ENCODE measurements around the gene MRPL40. TPM values are rescaled to one million over a fixed set of nuclear protein-coding genes. Genes with fewer than 3 reads are reported as not detected.

The MRPL40 gene
- total and polyA plus RNA-seq, 9 donors: 21.1 to 46.9 (median 28.8) TPM

- peak; percentile 93 to 95 (median 94) for DNase-seq
- H3K27me3 ChIP-seq: no peaks in the 10 kb centered on the region
- H3K27ac ChIP-seq: peak within 1 kb of the TSS; percentile 79 to 93
- intact Hi-C loops (cut with DNase I): loop anchor here in 1 of 4 donors (10.0 kb wide), 1 partner anchor 295 kb away; no protein-coding TSS in a partner anchor
- TF ChIP-seq POLR2A (IDR thresholded peaks at IDR 0.05) (no peak), CTCF (IDR thresholded peaks at IDR 0.05) (peak in 1 of 3 donors; percentile 17), EP300 (IDR thresholded peaks at IDR 0.05) (no peak)
- no peaks in the 10 kb centered on the region for H3K36me3 ChIP-seq
- H3K4me3 ChIP-seq: peak within 1 kb of the TSS; percentile 76
- 1% methylated on average over 49 to 50 of the region's 50 CpGs for WGBS, 3 donors
- no peaks in the 10 kb centered on the region for H3K9me3 ChIP-seq
- peaks cover 7% of the 10 kb centered on the region for H3K4me1 ChIP-seq (ENCODE audit: insufficient read depth)
Observed at GRCh38 chr22:19479355-19480172, 47.2 kb downstream of the MRPL40 start, which contains the start of gene CDC45. Gene CDC45 (plus strand): TSS chr22:19479920. CDS start chr22:19479969, 49 bp downstream.

GRCh38 chr22:19480173-19480568 is 47.8 kb downstream of the MRPL40 start:
- H3K4me3 ChIP-seq: peak overlapping the region; percentile 39
- intact Hi-C loops (cut with DNase I): no loop called here
- H3K9me3 ChIP-seq: no peaks in the 10 kb centered on the region
- H3K4me1 ChIP-seq (ENCODE audit: insufficient read depth): peaks cover 7% of the 10 kb centered on the region
- H3K27ac ChIP-seq: no peak overlapping the region
- DNase-seq: no peak
- no peak for TF ChIP-seq EP300 (IDR thresholded peaks at IDR 0.05)
- TF ChIP-seq POLR2A (IDR thresholded peaks at IDR 0.05): no peak
- TF ChIP-seq CTCF (IDR thresholded peaks at IDR 0.05): no peak
- no peaks in the 10 kb centered on the region for H3K27me3 ChIP-seq
- no peaks in the 10 kb centered on the region for H3K36me3 ChIP-seq
- WGBS, 3 donors: 0 to 1% (median 1%) methylated on average over 15 of the region's 15 CpGs

GRCh38 chr22:19480789-19481188 is 48.4 kb downstream of the MRPL40 start:
- intact Hi-C loops (cut with DNase I): no loop called here
- Histone ChIP-seq H3K9me3 (no peaks in the 10 kb centered on the region), H3K36me3 (no peaks in the 10 kb centered on the region), H3K27me3 (no peaks in the 10 kb centered on the region), H3K4me1 (ENCODE audit: insufficient read depth) (peaks cover 7% of the 10 kb centered on the region), H3K4me3 (no peak overlapping the region), H3K27ac (no peak overlapping the region)
- no peak for TF ChIP-seq CTCF (IDR thresholded peaks at IDR 0.05)
- TF ChIP-seq EP300 (IDR thresholded peaks at IDR 0.05): no peak
- TF ChIP-seq POLR2A (IDR thresholded peaks at IDR 0.05): no peak
- 53 to 63% (median 53%) methylated on average over 10 of the region's 10 CpGs for WGBS, 3 donors
- DNase-seq: no peak

GRCh38 chr22:19482297-19482696 is 50.0 kb downstream of the MRPL40 start:
- H3K9me3 ChIP-seq: no peaks in the 10 kb centered on the region
- H3K4me1 ChIP-seq (ENCODE audit: insufficient read depth): peaks cover 7% of the 10 kb centered on the region
- no peak overlapping the region for H3K4me3 ChIP-seq
- no peaks in the 10 kb centered on the region for H3K27me3 ChIP-seq
- intact Hi-C loops (cut with DNase I): no loop called here
- H3K36me3 ChIP-seq: no peaks in the 10 kb centered on the region
- WGBS, 3 donors: 89 to 93% (median 91%) methylated on average over 9 of the region's 9 CpGs
- no peak for DNase-seq
- TF ChIP-seq EP300 (IDR thresholded peaks at IDR 0.05): no peak
- no peak for TF ChIP-seq CTCF (IDR thresholded peaks at IDR 0.05)
- no peak for TF ChIP-seq POLR2A (IDR thresholded peaks at IDR 0.05)
- H3K27ac ChIP-seq: no peak overlapping the region
